Left kidney (tissue), 2 donors: ENCODE data around the gene CELF3. TPM values are rescaled to one million over a fixed set of nuclear protein-coding genes. Genes with fewer than 3 reads are reported as not detected.

Experiments
- DNase-seq: peaks from one replicate; pipeline ENCODE4 v3.0.0-alpha.2; 2013
- polyA plus RNA-seq: library from polyadenylated mRNA; unstranded; fragments of 120-200 nt; gene quantifications from one replicate; pipeline ENCODE4 v1.2.1, GENCODE V29; 2013; ENCODE audit not compliant: insufficient read length

Gene CELF3
- polyA plus RNA-seq, 1 donor = 0.33 TPM

GRCh38 chr1:151720974-151721787, 4.6 kb upstream of the CELF3 start, which contains the start of gene RIIAD1:
Gene RIIAD1, plus strand, starts transcription at chr1:151721522. Its CDS starts 15 bp downstream, at chr1:151721537.
- no peak for DNase-seq

GRCh38 chr1:151720554-151720953, 4.0 kb upstream of the CELF3 start:
- DNase-seq = no peak

GRCh38 chr1:151720125-151720524, 3.5 kb upstream of the CELF3 start:
- no peak for DNase-seq

- no peak for DNase-seq
Measured at GRCh38 chr1:151718666-151719065, 2.1 kb upstream of the CELF3 start.

- DNase-seq = no peak
Measured at GRCh38 chr1:151718011-151718431, 1.4 kb upstream of the CELF3 start.

- no peak for DNase-seq
Measured at GRCh38 chr1:151716405-151716762, 219 bp downstream of the CELF3 start.

- no peak for DNase-seq
Measured at GRCh38 chr1:151715726-151716404, 738 bp downstream of the CELF3 start.

- DNase-seq = no peak
Measured at GRCh38 chr1:151714820-151715725, 1.5 kb downstream of the CELF3 start.

- no peak for DNase-seq
Measured at GRCh38 chr1:151713874-151714273, 2.7 kb downstream of the CELF3 start.

GRCh38 chr1:151713044-151713443, 3.6 kb downstream of the CELF3 start:
- DNase-seq = no peak

- DNase-seq = no peak
Measured at GRCh38 chr1:151711951-151712350, 4.7 kb downstream of the CELF3 start.

- no peak for DNase-seq
Measured at GRCh38 chr1:151711044-151711800, 5.4 kb downstream of the CELF3 start.

GRCh38 chr1:151710187-151710840, 6.3 kb downstream of the CELF3 start:
- no peak for DNase-seq

- DNase-seq = no peak
Measured at GRCh38 chr1:151708891-151709290, 7.7 kb downstream of the CELF3 start.

- no peak for DNase-seq
Measured at GRCh38 chr1:151707541-151708065, 9.0 kb downstream of the CELF3 start.

GRCh38 chr1:151706464-151707415, 9.9 kb downstream of the CELF3 start:
- no peak for DNase-seq

- no peak for DNase-seq
Measured at GRCh38 chr1:151705753-151706463, 10.7 kb downstream of the CELF3 start.

- DNase-seq = no peak
Measured at GRCh38 chr1:151705146-151705545, 11.5 kb downstream of the CELF3 start.

GRCh38 chr1:151704246-151704645, 12.4 kb downstream of the CELF3 start:
- no peak for DNase-seq
